Smooth muscle cell (in vitro differentiated cells): ENCODE data around the gene SNX4. TPM values are rescaled to one million over a fixed set of nuclear protein-coding genes. Genes with fewer than 3 reads are reported as not detected.

Source experiments
- DNase-seq: peaks from one replicate; lab custom pipeline; 2025; ENCODE audit not compliant: unreplicated experiment; lab: John Stamatoyannopoulos, UW
- H2AFZ ChIP-seq: fragments of 200-600 bp; sonication (generic); 2 replicates; pipeline ENCODE4 v1.6.0; 2016; ENCODE audit warnings: antibody characterized with exemption, low read depth, mild to moderate bottlenecking
- H3F3A ChIP-seq: fragments of 200-600 bp; sonication (generic); 2 replicates; pipeline ENCODE4 v1.6.0; 2017; ENCODE audit warnings: antibody characterized with exemption, low read depth
- H3K27ac ChIP-seq: fragments of 200-600 bp; sonication (generic); 2 replicates; pipeline ENCODE4 v1.5.1; 2016; ENCODE audit warnings: low read depth, mild to moderate bottlenecking
- H3K27me3 ChIP-seq: fragments of 200-600 bp; sonication (generic); 2 replicates; pipeline ENCODE4 v1.6.1; 2016; ENCODE audit warnings: low read depth, mild to moderate bottlenecking
- H3K36me3 ChIP-seq: fragments of 200-600 bp; sonication (generic); 2 replicates; pipeline ENCODE4 v1.5.1; 2016; ENCODE audit warnings: low read depth
- H3K4me1 ChIP-seq: fragments of 200-600 bp; sonication (generic); 2 replicates; pipeline ENCODE4 v1.5.1; 2016; ENCODE audit warnings: low read depth
- H3K4me2 ChIP-seq: fragments of 200-600 bp; sonication (generic); 2 replicates; pipeline ENCODE4 v1.6.0; 2016; ENCODE audit warnings: mild to moderate bottlenecking
- H3K4me3 ChIP-seq: fragments of 200-600 bp; sonication (generic); 2 replicates; pipeline ENCODE4 v1.5.1; 2016; ENCODE audit warnings: mild to moderate bottlenecking
- H3K79me2 ChIP-seq: fragments of 200-600 bp; sonication (generic); 2 replicates; pipeline ENCODE4 v1.6.0; 2016; ENCODE audit warnings: low read depth, mild to moderate bottlenecking
- H3K9ac ChIP-seq: fragments of 200-600 bp; sonication (generic); 2 replicates; pipeline ENCODE4 v1.6.0; 2016; ENCODE audit warnings: low read depth
- H3K9me3 ChIP-seq: fragments of 200-600 bp; sonication (generic); replicated peaks from 2 replicates; pipeline ENCODE4 v1.5.1; 2016; ENCODE audit warnings: low read depth
- H4K20me1 ChIP-seq: fragments of 200-600 bp; sonication (generic); 2 replicates; pipeline ENCODE4 v1.6.0; 2016; ENCODE audit warnings: low read depth
- WGBS: methylation state at CpG from one replicate; pipeline ENCODE4 v1.1.7; 2016; ENCODE audit warnings: low lambda C conversion rate; 5-methylcytosine and 5-hydroxymethylcytosine counted together
- polyA plus RNA-seq: library from polyadenylated mRNA; unstranded; fragments of >200 nt; fragmentation: Nextera tagmentation; extraction: Ambion mirVana; gene quantifications from 2 replicates; pipeline ENCODE4 v1.2.1, GENCODE V29; 2016
- total RNA-seq: library from RNA; depleted of rRNA; stranded (reverse); fragments of >200 nt; gene quantifications from 2 replicates; pipeline ENCODE4 v1.2.3, GENCODE V29; 2014
- TF ChIP-seq, protein P1 (sequence below): fragments of 200-600 bp; sonication (generic); IDR thresholded peaks from 2 replicates; pipeline ENCODE4 v1.5.1; 2017; ENCODE audit warnings: borderline replicate concordance, mild to moderate bottlenecking, antibody characterized with exemption; ENCODE audit not compliant: insufficient read depth, poor library complexity, severe bottlenecking

The SNX4 gene
- total and polyA plus RNA-seq, 2 experiments from 2014 or later = 24.6 to 32.3 TPM

DNA sequence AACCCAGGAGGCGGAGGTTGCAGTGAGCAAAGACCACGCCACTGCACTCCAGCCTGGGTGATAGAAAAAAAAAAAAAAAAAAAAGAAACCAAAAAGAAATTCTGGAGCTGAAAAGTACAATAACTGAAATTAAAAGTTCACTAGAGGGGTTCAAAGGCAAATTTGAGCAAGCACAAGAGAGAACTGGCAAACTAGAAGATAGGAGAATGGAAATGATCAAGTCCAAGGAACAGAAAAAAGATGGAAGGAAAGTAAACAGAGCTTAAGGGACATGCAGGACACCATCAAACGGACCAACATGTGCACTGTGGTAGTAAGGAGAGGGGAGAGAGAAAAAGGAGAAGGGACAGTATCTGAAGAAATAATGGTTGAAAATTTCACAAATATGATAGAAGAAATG, 12.9 kb downstream of the SNX4 start:
- no peaks in the 10 kb centered on the region for H3K4me1 ChIP-seq
- no peaks in the 10 kb centered on the region for H3F3A ChIP-seq
- peaks cover 34% of the 10 kb centered on the region for H4K20me1 ChIP-seq
- no peak overlapping the region for H3K27ac ChIP-seq
- H3K9me3 ChIP-seq = peaks cover 10% of the 10 kb centered on the region
- H3K4me3 ChIP-seq = no peak overlapping the region
- H3K4me2 ChIP-seq = no peak overlapping the region
- 100% methylated on average over 3 of the region's 3 CpGs for WGBS
- DNase-seq = no peak
- H3K36me3 ChIP-seq = peaks cover 23% of the 10 kb centered on the region
- H3K27me3 ChIP-seq = no peaks in the 10 kb centered on the region
- H3K9ac ChIP-seq = no peak overlapping the region
- peaks cover 81% of the 10 kb centered on the region for H3K79me2 ChIP-seq
- TF ChIP-seq, protein P1, sequence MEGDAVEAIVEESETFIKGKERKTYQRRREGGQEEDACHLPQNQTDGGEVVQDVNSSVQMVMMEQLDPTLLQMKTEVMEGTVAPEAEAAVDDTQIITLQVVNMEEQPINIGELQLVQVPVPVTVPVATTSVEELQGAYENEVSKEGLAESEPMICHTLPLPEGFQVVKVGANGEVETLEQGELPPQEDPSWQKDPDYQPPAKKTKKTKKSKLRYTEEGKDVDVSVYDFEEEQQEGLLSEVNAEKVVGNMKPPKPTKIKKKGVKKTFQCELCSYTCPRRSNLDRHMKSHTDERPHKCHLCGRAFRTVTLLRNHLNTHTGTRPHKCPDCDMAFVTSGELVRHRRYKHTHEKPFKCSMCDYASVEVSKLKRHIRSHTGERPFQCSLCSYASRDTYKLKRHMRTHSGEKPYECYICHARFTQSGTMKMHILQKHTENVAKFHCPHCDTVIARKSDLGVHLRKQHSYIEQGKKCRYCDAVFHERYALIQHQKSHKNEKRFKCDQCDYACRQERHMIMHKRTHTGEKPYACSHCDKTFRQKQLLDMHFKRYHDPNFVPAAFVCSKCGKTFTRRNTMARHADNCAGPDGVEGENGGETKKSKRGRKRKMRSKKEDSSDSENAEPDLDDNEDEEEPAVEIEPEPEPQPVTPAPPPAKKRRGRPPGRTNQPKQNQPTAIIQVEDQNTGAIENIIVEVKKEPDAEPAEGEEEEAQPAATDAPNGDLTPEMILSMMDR = no peak
- H2AFZ ChIP-seq = no peak overlapping the region

DNA sequence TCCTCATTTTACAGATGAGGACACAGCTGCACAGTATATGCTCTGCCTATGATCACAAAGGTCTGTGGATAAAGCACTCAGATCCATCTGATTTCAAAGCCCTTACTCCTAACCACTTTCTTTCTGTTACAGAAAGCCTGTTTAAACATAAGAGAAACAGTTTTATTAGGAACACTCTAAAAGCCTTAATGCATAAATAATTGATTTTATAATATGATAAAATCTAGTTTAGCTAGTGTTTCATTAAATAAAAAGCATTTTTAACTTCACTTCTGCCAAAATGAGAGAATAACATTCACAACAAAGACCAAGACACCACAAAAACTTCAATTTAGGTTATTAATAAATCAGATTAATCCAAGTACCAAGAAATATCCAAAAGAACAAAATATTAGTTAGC, 21.4 kb downstream of the SNX4 start:
- H3K36me3 ChIP-seq = peaks cover 23% of the 10 kb centered on the region
- H3K27me3 ChIP-seq = no peaks in the 10 kb centered on the region
- H3F3A ChIP-seq = no peaks in the 10 kb centered on the region
- H3K4me3 ChIP-seq = no peak overlapping the region
- H3K27ac ChIP-seq = no peak overlapping the region
- no peaks in the 10 kb centered on the region for H3K4me1 ChIP-seq
- DNase-seq = no peak
- TF ChIP-seq, protein P1 = no peak
- peaks cover 38% of the 10 kb centered on the region for H3K79me2 ChIP-seq
- no peak overlapping the region for H2AFZ ChIP-seq
- no peaks in the 10 kb centered on the region for H3K9me3 ChIP-seq
- H4K20me1 ChIP-seq = peaks cover 15% of the 10 kb centered on the region
- no peak overlapping the region for H3K4me2 ChIP-seq
- H3K9ac ChIP-seq = no peak overlapping the region

DNA sequence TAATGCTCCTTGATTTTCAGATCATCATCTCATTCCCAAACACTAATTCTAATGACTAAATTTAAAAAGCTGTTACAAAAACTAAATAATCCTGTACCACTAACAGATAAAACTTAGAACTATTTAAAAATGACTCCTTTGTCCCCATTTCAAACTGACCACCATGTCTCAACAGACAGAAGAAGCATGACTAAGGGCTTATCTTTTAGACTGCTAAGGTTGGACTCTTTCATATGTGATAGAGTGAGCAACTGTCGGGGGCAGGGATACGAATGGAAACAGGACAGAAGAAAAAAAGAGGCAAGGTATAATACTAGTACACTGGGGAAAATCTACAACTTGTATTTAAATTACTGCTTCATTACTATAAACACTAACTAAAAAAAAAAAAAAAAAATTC, 23.3 kb downstream of the SNX4 start:
- Histone ChIP-seq H3K9me3 (no peaks in the 10 kb centered on the region), H4K20me1 (peaks cover 11% of the 10 kb centered on the region), H3K36me3 (peaks cover 19% of the 10 kb centered on the region), H3K79me2 (peaks cover 30% of the 10 kb centered on the region), H3K4me1 (no peaks in the 10 kb centered on the region), H2AFZ (no peak overlapping the region), H3K9ac (no peak overlapping the region), H3K4me2 (no peak overlapping the region), H3F3A (no peaks in the 10 kb centered on the region), H3K4me3 (no peak overlapping the region), H3K27ac (no peak overlapping the region), H3K27me3 (no peaks in the 10 kb centered on the region)
- WGBS = 96% methylated on average over 2 of the region's 2 CpGs
- TF ChIP-seq, protein P1 = no peak
- DNase-seq = no peak

DNA sequence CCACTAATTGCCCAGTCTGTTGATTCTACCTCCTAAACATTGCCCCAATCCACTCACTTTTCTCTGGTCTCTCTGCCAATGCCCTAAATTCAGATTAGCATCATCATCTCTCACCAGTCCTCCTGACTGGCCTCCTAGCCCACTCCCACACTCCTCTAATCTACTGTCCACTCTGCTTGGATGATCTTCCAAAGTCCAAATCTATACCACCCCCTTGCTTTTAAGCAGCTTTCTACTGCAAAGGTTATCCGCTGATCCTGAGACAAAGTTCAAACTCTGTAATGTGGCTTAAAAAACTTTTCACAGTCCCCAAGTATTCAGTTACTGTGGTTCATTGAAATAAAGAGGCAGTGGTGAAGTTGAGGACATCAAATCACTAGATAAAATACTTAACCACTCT, 37.6 kb downstream of the SNX4 start:
- H4K20me1 ChIP-seq = no peaks in the 10 kb centered on the region
- no peak overlapping the region for H3K9ac ChIP-seq
- H3K27ac ChIP-seq = no peak overlapping the region
- no peaks in the 10 kb centered on the region for H3K27me3 ChIP-seq
- H2AFZ ChIP-seq = no peak overlapping the region
- H3K9me3 ChIP-seq = no peaks in the 10 kb centered on the region
- no peaks in the 10 kb centered on the region for H3K4me1 ChIP-seq
- no peaks in the 10 kb centered on the region for H3F3A ChIP-seq
- peaks cover 7% of the 10 kb centered on the region for H3K79me2 ChIP-seq
- no peaks in the 10 kb centered on the region for H3K36me3 ChIP-seq
- no peak for DNase-seq
- H3K4me3 ChIP-seq = no peak overlapping the region
- TF ChIP-seq, protein P1 = no peak
- 100% methylated on average over 1 of the region's 1 CpG for WGBS
- no peak overlapping the region for H3K4me2 ChIP-seq
